Hippocampal formation (tissue), 2 donors: Measurements from ENCODE around the gene UBASH3A.

Experiments
- DNase-seq, 2 donors: peaks; one replicate each; lab custom pipeline; 2025; lab: John Stamatoyannopoulos, UW

Gene UBASH3A

GRCh38 chr21:42411197-42411869 is 7.6 kb downstream of the UBASH3A start:
- DNase-seq, result no peak

GRCh38 chr21:42411891-42412635 is 8.4 kb downstream of the UBASH3A start:
- DNase-seq, result no peak

GRCh38 chr21:42412636-42412933 is 8.9 kb downstream of the UBASH3A start:
- no peak for DNase-seq

- no peak for DNase-seq
These were observed 9.4 kb downstream of the UBASH3A start for GRCh38 chr21:42413093-42413492.

GRCh38 chr21:42413500-42413899 is 9.8 kb downstream of the UBASH3A start:
- DNase-seq, result no peak

- DNase-seq, result no peak
These were observed 10.4 kb downstream of the UBASH3A start for GRCh38 chr21:42414066-42414465.

- no peak for DNase-seq
These were observed 10.8 kb downstream of the UBASH3A start for GRCh38 chr21:42414553-42414927.

- no peak for DNase-seq
These were observed 11.4 kb downstream of the UBASH3A start for GRCh38 chr21:42414928-42415769.

GRCh38 chr21:42417533-42417932 is 13.8 kb downstream of the UBASH3A start:
- DNase-seq, result no peak

- no peak for DNase-seq
These were observed 15.2 kb downstream of the UBASH3A start for GRCh38 chr21:42418886-42419285.

- DNase-seq, result no peak
These were observed 16.1 kb downstream of the UBASH3A start for GRCh38 chr21:42419845-42420244.

- DNase-seq, result no peak
These were observed 17.5 kb downstream of the UBASH3A start for GRCh38 chr21:42421018-42421793.

GRCh38 chr21:42423197-42423675 is 19.5 kb downstream of the UBASH3A start:
- DNase-seq, result no peak

GRCh38 chr21:42423685-42424084 is 20.0 kb downstream of the UBASH3A start:
- DNase-seq, result no peak

- DNase-seq, result no peak
These were observed 21.3 kb downstream of the UBASH3A start for GRCh38 chr21:42424914-42425541.

GRCh38 chr21:42425591-42425990 is 21.9 kb downstream of the UBASH3A start:
- no peak for DNase-seq

GRCh38 chr21:42426424-42426823 is 22.7 kb downstream of the UBASH3A start:
- DNase-seq, result no peak

- no peak for DNase-seq
These were observed 23.3 kb downstream of the UBASH3A start for GRCh38 chr21:42426876-42427480.

- DNase-seq, result no peak
These were observed 24.2 kb downstream of the UBASH3A start for GRCh38 chr21:42427809-42428419.

GRCh38 chr21:42429021-42429420 is 25.3 kb downstream of the UBASH3A start:
- DNase-seq, result no peak

- DNase-seq, result no peak
These were observed 26.2 kb downstream of the UBASH3A start for GRCh38 chr21:42429856-42430255.
